Left ventricle myocardium superior (tissue), 1 donor: ENCODE results near the gene NOX4. TPM values are rescaled to one million over a fixed set of nuclear protein-coding genes. Genes with fewer than 3 reads are reported as not detected.
A peak's percentile ranks its signal among the peaks of the same experiment; 100 is the strongest.
"Not testable (repeated sequence)": the region's sequence is repeated elsewhere in the genome, so short reads cannot be mapped to it uniquely, and the experiment has no call there.

Experiments used
- ATAC-seq: fragments of 200-7000 bp; cut with Tn5 transposase; one replicate; pipeline ENCODE4 v1.9.1; 2020; ENCODE audit warnings: mild to moderate bottlenecking, moderate library complexity
- DNase-seq: peaks from one replicate; pipeline ENCODE4 v3.0.0-alpha.2; 2020
- intact Hi-C: fragments of 100-400 bp; cut with micrococcal nuclease; formaldehyde crosslinking; loops from one replicate; pipeline ENCODE4 v1.11.0; 2022
- total RNA-seq: library from RNA; stranded (reverse); fragmentation: NEBNext Ultra II Directional; extraction: Animal tissue kit (Norgen Biotek cat#: 25700); gene quantifications from one replicate; pipeline ENCODE4 v1.2.1, GENCODE V29; 2021
- donor health status: DM: no; HTN: yes; CAD: no; lungs with severe emphysema.

The NOX4 gene
- total RNA-seq, 1 donor from 2014 or later, result 1.5 TPM

DNA sequence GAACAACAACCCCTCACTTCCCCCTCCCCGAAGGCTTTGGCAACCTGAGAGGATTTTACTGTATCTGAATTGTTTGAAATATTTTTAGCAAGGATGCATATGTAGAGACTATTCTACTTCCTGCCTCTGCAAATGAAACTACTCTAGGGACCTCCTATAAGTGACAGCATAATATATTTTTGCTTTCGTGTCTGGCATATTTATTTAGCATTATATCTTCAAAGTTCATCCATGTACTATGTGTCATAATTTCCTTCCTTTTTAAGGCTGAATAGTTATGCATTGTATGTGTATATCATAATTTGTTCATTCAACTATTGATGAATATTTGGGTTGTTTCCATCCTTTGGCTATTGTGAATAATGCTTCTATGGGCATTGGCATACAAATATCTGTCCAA lies 153.1 kb downstream of the NOX4 start:
- intact Hi-C loops, ATAC-seq, DNase-seq: not testable (repeated sequence)

DNA sequence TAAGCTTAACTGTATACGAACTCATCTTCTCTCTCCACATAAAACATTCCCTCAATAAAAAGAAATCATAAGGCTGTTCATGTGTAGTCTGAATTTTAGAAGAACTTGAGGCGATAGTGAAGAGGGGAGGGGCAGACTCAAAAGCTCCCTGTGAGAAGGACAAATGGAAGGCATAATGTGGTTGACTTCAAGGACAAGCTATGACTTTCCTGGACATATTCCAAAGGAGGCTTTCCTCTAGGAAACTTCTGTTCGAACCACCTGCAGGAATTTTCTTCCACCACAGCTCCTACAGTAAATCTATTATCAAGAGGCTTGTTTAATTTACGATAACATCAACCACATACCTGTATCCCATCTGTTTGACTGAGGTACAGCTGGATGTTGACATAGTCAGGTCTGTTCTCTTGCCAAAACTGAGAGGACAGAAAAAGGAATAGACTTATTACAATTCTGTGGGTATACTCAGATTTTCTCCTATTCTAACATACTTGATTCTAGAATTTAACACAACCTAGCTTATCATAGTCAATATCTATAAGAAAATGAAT lies 154.0 kb downstream of the NOX4 start:
- DNase-seq, intact Hi-C loops, ATAC-seq: not testable (repeated sequence)

DNA sequence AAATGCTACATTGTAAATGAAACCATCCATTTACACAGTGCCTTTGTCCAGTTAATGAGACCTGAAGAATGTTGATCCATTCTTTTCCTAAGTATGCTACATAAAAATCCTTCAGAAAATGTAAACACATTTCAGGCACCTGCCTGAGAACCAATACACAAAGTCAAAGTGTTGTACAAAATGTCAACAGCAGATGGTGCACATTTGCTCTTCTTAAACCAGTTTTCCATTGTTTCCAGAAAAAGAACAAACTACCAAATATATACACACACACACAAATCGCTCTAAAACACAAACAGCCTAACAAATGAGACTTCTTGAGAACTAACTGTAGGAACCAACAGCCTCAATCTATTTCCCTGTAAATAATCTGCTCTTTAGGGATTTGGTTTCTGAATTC lies 157.5 kb downstream of the NOX4 start:
- intact Hi-C loops, ATAC-seq, DNase-seq: not testable (repeated sequence)

DNA sequence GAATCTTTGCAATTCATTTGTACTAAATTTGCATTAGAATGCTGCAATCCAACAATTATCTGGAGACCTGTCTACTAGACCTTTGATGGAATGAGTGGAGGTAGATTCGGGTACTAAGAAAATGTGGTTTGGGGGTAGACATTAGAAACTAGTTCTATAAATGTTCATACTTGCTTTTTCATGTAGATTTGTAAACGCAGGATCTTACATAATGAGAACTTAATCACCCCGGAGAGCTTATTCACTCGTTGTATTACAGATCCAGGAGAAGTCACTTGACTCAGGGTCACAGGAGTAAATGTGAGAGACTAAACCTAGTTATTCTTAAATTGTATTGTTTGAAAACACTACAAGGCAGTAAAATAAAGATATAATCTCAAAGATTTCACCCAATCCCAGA lies 159.2 kb downstream of the NOX4 start:
- DNase-seq, intact Hi-C loops, ATAC-seq: not testable (repeated sequence)

DNA sequence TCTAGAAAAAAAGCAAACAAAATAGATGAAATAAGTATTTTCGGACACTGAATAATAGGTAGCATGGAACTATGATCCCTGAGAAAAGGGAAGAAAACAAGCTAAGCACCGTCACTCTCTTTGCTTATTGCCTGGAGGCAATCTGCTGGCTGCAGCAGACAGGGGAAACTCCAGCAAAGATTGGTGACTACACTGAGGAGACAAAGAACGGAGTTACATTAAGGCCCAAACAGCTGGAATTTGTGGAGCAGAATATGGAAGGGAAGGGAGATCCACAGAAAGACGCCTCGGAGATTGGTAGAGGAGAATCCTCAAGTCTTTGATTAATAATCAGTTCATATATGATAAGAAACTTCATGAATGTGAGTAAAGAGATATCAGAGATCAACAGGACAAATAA lies 163.3 kb downstream of the NOX4 start:
- no peak for ATAC-seq
- no peak for DNase-seq
- intact Hi-C loops, result no loop called here

DNA sequence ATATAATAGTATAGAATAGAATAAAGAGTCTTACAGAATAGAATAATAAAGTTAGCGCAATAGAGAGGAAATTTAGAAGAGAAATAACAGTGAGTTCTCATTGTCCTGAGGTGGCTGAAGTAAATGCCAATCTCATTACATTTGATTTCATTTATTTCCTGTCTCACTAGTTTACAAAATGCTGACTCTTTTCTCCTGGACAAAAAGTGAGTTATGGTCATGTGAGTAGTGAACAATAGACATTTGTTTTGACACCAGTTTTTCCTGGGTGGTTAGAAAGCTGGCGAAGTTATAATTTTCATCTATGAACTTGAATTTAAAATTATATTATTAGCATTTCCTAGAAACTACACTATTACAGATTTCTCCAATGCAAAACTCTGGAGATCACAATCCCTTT lies 169.8 kb downstream of the NOX4 start:
- DNase-seq, result no peak
- intact Hi-C loops, result no loop called here
- no peak for ATAC-seq

DNA sequence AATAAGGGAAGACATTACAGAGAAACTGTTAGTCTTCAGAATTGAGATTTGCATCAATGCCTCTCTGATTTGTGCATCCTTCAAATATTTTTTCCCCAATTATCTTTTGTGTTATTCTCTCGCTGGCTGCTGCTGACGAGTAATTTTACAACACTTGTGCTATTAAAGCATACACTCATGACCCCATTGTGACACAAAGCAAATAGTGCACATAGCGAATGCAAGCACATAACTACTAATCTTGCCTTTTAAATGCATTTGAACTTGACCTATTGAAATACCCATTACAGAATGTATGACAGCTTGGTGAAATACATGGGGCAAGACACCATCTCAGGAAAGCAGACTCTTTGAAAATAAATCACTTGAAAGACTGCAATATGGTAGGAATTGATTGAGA lies 180.6 kb downstream of the NOX4 start:
- ATAC-seq, DNase-seq, intact Hi-C loops: not testable (repeated sequence)

DNA sequence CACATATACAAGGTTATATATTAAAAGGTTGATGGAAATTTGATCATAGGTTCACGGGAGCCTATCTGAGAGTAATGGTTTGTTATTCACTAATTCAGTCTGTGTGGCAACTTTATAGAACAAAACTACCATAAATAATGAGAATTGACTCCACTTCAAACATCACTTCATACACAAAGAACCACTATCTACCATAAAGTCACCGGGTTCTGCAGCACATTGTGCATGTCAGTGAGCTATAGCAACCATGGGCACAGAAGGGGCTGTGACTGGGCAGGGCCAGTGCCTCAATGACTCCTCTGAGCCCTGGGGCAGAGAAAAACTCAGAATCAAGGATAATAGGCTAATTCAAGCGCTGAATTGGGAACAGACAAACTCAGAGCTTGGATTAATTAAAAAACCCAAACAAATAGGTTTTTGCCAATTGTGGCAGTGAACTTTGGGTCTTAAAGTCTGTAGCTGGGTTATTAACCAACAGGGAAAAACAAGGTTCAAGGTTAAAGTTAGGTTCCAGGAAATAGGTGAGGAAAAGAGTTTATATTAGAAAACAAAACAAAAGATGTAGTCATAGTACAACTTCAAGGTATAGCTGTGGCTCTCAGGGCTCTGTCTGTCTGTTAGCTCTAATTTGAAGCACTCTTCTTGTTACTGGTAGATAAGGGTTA lies 181.7 kb downstream of the NOX4 start:
- intact Hi-C loops, DNase-seq, ATAC-seq: not testable (repeated sequence)

DNA sequence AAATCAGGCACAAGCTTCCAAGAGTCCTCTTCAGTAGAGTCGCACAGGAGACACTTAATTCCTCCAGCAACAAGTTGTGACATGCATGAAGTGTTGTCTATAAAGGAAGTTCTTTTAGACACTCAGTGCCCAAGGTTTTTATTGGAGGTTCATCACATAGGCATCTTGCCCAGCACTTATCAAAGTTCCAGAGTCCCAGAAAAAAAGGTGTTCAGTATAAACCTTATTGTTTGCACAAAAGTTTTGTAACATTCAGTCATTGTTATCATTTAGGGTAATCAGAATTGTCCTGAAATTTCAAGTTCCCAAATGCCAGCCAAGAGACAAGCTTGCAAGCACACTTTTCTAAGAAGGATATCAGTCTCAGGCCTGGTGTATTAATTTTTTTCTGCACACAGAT lies 182.9 kb downstream of the NOX4 start:
- intact Hi-C loops, DNase-seq, ATAC-seq: not testable (repeated sequence)

DNA sequence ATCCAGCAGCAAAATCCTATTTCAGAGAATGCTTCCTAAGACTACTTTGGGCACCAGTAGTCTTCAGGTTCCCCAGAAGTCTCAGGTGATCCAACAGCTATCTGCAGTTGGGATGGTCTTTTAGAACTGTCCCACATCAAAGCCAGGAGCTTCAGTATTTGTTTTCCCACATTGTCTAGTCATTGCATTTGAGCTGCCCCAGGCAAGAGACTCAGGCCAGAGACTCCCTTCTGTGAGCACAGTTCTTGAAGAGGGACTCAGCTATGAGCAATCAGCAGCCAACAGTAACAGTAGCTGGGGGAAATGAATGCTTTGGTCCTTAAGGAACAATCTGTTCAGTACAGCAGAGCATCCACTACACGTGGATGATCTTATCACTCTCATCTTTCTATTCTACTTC lies 188.1 kb downstream of the NOX4 start:
- ATAC-seq, DNase-seq, intact Hi-C loops: not testable (repeated sequence)

DNA sequence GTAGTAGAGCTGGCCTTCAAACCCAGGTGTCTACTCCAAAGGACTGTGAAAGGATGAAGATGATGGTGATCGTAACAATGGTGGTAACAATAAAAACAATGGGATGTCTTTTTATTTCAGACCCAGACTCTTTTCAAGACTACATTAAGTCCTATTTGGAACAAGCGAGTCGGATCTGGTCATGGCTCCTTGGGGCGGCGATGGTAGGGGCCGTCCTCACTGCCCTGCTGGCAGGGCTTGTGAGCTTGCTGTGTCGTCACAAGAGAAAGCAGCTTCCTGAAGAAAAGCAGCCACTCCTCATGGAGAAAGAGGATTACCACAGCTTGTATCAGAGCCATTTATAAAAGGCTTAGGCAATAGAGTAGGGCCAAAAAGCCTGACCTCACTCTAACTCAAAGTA lies 196.2 kb downstream of the NOX4 start:
- intact Hi-C loops, ATAC-seq, DNase-seq: not testable (repeated sequence)

DNA sequence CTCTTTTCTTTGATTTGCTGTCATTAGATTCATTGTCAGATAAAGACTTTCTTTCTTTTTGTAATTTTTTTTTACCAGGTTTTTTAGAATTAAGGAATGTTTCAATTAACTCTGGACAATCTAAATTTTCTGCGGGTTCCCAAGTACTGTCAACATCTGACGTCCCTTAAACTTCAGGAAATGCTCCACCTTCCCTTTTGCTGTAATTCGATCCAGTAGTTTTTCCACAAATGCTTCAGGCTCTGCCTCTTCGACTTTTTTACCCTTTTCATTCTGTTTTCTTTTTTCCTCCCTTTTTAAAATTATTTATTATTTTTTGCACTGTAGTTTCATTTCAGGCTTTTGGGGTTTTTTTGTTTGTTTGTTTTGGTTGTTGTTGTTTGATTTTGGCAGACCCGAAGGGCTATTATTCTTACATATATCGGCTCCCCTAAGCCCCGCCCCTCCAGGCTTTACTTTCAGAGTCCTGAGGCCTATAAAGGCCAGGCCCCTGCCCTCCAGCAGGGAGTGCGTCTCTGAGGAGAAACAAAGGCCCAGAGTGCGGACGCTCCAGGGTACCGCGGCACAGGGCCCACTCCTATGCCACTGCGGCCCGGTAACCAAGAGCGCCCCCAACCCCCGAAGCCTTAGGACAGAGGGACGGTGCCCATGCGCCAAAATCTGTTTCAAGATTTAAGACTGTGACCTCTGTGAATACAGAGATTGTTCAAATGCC lies 197.1 kb downstream of the NOX4 start:
- ATAC-seq (no peak), DNase-seq (peak; percentile 23)
- intact Hi-C loops, result no loop called here

DNA sequence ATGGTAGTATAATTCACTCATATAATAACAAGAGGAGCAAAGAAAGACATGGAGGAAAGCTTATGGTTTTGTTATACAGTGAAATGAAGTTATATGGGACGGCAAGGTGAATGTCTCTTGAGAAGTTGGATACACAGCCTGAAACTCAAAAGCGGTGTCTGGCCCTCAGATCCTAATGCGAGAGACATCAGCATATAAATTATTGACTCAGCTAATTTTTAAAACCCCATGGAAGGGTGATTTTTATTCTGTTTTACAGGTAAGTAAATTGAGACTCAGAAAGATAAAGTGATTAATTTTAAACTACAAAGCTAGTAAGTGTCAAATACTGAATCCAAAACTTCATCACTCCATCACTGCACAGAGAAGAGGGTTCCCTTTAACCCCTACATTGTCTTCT lies 203.2 kb downstream of the NOX4 start:
- intact Hi-C loops, DNase-seq, ATAC-seq: not testable (repeated sequence)

DNA sequence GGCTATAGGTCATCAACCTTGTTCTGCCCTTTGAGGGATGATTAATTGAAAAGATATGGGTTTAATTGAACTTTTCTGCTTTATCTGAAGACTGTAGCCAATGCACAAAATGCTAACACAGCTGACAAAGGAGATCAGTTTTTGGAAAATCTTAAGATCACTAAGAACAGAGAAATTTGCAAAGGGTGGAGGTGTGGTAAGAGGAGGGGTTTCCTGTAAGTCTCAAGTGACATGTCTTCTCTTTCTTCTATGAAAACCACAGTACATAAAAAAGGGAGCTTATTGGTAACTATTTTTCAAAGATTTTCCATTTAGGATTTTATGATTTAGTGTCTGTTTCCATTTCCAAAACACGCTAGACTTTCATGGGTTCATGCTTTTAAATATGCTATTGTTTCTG lies 204.6 kb downstream of the NOX4 start:
- ATAC-seq, intact Hi-C loops, DNase-seq: not testable (repeated sequence)

DNA sequence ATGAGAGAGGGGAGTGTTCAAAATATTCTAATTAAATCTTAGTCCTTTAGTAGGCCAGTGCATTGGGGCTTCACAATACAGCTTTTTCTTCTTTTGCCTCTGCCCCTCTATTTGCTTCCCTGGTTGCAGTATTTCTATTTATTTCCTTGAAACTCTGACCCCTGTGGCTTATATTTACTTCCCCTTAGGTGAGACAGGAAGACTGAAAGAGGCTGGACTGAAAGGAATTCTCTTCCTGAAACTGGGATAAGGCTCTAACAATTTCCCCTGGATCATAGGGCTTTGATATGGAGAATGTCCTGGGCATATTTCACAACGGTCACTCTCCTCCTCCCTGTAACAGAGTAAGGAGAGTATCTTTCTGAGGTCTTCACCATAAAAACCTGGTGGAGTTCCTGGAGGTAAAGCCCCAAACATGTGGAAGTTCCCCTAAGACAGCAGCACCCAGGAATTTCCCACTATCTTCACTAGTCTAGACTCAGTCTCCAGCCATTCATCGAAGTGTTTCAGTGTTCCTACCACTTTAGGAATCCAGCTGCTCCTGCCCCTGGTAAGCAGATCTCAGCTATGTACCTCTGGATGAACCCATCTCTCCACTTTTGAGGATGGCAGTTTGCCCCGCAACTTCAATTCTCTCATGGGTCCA lies 210.0 kb downstream of the NOX4 start:
- ATAC-seq, DNase-seq, intact Hi-C loops: not testable (repeated sequence)

DNA sequence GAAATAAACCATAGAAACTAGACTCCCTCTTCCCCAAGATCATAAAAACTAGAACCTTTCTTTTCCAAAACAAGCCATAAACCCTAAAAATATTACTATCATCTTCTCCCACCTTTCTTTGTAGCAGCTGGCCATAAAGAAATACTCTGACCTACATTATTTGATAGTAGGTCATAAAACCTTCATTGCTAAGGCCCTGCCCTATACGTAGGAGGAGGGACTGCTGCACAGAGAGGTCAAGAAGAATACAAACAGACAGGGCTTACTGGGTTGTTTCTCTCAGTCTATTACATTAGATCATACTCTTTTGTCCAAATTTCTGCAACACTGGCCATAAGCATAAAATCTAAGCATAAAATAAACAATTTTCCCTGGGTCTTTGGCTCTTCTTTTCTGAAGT lies 212.0 kb downstream of the NOX4 start:
- DNase-seq (no peak), ATAC-seq (no peak)
- intact Hi-C loops, result no loop called here

DNA sequence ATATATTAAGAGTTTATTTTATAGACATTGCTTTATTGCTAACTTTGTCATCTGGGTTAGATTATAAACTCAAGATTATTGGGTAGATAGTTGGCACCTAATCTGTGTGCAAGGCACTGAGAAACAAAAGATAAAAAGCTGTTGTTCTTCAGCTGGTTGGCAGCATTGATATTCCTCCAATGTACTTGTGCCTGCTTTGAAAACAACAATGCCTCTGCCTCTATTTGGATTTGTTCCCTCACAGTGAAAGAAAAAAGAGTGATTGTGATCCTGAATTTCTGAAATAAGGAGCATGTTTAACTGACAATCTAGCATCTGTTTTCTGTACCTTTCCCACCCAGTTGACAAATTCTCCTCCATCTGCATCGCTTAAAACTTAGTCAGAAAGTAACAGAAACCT lies 215.2 kb downstream of the NOX4 start:
- DNase-seq (no peak), ATAC-seq (no peak)
- intact Hi-C loops, result no loop called here
